GM18498 (cell line): ENCODE data around the gene IRX6.

Source experiments
- ATAC-seq: cut with Tn5 transposase; IDR thresholded peaks from one replicate; pipeline ENCODE4 v1.9.1; 2021; ENCODE audit warnings: mild to moderate bottlenecking, moderate library complexity; ENCODE audit not compliant: unreplicated experiment

IRX6 gene

DNA sequence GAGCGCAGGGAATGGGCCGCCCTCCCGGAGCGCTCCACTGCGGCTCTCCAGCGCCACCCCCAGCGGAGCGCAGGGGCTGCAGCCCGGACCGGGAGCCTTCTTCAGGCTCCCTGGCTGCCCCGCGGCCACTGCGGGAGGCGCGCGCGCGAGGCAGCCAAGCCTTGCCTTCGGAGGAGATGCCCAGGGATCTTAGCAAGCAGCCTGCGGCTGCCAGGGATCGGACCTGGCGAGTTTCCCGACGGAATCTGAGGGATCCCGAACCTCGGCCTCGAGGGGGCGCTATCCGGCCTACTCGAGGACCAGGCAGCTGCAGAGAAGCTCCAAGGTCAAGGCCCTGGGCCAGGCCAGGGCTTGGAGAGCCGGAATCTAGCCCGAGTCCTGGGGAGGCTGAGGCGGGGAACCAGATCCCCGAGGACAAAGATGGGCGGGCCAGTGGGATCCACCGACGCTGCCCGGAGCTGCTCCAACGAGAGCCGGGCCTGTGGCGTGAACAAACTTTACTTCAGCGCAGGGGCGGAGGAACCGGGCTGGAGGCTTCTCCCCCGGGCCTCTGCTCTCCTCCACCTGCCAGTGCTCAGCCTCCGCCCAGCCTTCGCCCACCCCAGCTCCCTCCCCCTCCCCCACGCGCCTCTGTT is at the start of gene IRX6:
Gene IRX6, plus strand, starts transcription at position 567 of the 635 bp plus-strand sequence. CDS start 889 bp downstream, outside the sequence.
- ATAC-seq, result no peak

DNA sequence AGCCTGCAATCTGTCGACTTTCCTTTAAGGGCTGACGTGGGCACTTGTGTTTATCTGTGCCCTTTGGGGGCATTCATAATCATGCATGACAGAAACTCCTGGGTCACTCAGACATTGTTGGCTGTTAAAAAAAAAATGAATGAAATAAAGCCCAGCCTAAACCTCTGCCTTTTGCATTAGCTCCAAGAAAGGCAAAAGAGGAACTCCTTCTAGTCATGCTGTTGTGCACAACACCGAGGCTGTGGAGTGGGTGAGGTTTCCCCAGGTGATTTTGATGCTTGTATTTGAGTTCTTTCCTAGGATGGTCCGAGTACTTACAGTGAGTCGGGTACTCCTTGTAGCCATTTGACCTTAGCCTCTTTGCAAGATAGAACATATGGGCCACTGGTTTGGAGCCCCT is 49.6 kb upstream of the IRX6 start:
- no peak for ATAC-seq

DNA sequence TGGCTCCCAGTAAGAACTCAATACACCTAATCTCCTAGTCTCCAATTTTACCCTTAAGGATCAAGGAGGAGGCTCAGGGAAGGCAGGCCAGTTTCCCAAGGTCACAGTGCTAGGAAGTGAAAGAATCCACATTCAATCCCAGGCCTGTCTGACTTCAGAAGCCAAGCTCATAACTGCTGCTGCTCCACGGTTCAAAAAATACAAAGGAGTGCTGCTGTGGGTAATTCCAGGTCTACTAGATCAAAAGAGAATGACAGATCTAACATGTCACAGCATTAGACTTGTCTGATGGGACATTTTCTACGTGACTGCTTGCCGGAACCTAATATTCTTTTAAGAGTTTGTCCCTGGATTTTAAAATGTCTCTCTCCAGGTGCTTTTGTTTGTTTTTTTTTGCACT is 48.8 kb upstream of the IRX6 start:
- ATAC-seq, result no peak

DNA sequence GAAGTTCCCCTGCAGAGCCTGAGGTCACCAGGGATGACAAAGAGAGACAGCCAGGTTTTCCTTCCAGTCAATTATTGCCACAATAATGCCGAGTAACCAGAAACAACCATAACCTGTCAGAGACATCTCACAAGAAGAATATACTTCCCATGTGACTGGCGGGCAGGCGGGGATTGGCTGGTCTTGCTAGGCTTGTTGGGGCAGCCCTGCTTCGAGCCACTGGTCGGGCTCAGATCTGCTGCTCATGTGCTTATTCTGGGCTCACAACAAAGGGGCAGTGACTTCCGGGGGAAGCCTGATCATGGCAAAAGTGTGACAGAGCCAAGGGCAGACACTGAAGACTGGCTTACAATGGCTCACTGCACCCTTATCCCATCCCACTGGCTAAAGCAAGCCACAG is 48.1 kb upstream of the IRX6 start:
- no peak for ATAC-seq

DNA sequence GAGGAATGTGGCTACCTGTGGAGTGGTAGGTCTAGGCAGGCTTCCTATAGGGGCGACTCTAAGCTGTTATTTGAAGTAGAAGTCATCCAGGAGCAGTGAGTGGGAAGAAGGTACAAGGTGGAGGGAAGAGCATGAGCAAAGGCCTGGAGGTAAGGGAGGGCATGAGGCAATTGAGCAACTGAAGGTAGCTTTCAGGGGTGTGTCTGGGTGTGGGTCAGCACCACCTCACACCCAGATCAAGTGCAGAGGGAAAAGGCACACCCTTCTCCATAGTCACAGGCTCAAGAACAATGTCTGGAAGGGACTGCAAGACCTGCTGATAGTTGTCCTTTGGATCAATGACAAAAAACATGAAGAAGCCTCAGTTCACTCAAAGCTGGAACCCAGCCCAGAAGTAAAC is 46.5 kb upstream of the IRX6 start:
- no peak for ATAC-seq

DNA sequence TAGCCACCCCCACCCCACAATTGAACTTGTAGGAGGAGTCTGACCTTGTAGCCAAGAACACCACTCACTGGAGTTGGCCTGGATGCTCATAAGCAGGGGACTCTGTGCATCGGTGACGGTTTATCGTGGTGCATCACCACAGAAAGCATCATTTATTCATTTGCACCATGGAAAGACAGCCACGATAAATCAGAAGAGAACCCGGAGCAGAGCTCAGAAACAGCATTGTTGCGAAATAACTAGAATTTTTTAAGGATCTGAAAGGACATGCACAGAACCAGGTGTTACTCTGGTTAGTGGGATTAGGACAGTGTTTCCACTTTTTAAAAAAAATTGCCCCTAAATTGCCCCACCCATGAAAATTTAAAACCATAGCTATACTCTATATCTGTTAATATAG is 44.4 kb upstream of the IRX6 start:
- no peak for ATAC-seq

DNA sequence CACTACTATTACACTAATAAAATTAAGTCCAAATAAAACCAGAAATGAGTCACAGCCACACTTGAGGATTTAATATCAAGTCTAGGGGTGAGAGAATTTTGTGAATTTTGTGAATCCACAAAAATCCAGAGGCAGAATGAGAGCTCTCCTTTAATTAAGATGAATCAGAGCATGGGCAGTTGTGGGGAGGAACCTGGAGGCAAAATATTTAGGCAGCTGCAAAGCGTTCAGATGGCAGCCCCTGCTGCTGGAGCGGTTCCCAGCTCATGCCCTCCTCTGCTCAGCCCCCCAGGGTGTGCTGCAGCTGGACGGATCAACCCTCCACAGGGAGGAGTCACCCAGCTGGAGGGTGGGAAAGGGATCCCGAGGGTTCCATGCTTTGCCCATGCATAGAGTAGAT is 43.4 kb upstream of the IRX6 start:
- ATAC-seq, result no peak

DNA sequence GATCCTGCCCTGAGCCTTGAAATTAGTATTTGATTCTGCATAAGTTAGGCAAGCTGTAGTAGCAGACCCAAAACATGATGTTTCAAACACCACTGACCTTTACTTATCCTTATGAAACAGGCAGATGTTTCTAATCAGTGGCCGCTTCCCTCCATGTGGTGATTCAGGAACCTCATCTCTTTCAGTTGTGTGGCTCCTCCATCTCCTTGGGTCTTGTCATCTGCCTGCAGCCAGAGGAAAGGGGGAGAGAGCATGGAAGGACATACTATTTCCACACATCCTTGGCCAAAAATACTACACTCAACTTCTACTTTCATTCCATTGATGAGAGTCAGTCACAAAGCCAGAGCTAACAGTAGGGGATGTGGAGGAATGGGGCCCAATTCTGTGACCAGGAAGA is 41.6 kb upstream of the IRX6 start:
- no peak for ATAC-seq

DNA sequence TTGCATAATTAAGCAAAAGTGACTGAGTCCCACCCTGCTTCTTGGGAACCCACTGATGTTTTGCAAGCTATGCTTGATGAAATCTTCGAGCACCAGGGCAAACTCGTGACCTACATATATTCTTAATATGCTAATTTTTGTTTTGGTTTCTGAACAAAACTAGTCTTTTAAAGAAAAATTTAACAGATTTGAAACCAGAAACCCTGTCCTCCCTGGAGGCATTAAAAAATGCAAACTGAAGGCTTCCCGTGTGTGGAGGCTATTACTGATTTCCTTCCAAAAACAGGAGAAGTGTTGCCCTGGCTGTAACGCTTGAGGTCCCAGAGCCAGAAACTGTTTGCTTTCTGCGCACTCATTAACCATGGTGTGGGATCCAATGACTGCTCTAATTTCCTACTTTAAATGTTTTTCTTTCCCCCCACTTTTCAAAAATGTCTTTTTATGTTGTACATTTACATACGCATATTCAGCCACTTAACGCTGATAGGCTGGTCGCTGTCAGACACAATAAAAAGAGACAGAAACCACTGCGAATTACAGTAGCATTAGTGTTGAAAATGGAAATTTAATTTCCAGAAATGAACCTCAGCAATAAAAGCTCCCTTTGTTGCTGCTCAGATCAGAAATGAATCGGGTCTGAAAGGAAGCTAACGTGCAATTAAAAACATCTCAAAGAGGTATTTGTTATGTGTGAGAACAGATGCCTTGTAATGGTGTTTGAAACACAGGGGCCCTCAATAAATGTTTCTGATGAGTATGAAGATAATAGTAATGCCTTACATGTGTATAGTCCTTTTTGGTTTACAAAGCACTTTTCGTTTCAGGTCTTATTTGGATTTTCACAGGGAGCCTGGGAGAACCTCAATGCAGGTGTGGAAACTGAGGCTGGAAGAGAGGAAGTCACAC is 39.9 kb upstream of the IRX6 start:
- ATAC-seq, result no peak

DNA sequence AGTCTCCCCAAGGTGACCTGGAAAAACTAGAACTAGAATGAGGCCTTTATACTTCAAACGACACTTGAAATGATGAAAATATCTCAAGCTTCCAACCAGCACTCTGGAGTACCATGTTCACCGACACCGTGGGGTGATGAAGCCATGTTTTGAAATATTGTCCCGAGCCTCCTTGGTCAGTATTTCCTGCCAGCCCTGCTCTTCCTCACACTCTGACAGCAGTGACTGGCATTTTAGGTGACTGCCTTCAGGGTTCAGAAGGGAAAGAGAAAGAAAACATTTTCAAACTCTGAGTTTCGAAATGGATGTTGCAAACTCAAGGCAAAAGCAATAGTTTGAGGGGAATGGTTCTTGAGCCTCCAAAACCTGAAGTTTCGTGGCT is 39.3 kb upstream of the IRX6 start:
- no peak for ATAC-seq

DNA sequence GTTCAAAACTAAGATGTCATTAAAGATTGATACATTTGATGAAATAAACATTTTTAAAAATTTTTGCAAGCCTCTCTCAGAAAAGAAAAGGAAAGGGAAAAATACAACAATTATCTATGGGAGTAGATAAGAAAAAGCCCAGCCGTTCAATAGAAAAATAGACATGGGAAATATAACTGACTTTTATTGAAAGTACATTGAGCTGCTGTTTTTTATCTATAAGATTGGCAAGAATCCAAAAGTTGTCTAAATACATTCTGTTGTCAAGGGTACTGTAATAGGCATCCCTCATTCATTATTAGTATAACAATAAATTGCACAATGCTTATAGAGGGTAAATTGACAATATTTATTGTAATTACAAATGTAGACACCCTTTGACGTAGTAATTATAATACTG is 38.4 kb upstream of the IRX6 start:
- no peak for ATAC-seq

DNA sequence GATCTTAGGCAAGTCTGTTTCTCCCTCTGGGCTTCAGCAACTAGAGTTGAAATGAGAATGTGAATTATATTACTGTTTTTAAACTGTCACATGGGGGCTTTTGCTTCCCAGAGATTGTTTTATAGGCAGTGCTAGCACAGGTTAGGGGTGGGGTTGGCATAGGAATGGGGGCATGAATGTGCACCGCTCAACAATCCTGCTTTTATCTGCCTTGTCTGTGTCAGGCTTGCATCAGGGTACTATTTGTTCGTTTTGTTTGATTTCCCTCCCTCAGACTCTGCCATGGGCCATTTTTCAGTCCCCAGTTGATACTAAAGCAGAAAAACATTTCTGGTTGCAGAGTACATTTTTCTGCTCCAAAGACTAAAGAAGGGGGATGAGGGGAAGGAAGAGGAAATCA is 34.6 kb upstream of the IRX6 start:
- no peak for ATAC-seq

DNA sequence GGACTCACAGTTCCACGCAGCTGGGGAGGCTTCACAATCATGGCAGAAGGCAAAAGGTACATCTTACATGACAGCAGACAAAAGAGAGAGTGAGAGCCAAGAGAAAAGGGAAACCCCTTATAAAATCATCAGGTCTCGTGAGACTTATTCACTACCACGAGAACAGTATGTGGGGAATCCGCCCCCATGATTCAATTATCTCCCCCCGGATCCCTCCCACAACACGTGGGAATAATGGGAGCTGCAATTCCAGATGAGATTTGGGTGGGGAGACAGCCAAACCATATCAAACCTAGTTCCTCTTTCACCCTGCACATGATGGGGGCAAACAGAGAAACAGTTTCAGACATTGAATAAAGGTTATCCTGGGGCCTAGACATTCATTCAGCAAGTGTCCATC is 32.2 kb upstream of the IRX6 start:
- ATAC-seq, result no peak

DNA sequence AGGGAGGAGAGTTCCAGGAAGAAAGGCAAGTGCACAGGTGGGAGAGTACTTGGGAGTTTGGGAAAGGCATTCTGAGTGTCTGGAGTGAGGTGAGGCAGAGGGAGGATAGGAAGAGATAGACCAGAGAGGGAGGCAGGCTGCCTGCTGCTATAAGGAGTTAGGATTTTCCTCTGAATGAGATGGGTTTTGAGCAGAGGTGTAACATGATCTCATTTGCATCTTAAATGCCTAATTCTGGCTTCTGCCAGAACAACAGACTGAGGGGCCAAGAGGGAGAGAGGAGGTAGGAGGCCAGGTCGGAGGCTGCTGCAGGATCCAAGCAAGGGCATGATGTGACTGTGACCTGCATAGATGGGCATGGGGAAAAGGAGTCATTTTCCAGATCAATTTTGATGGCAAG is 31.5 kb upstream of the IRX6 start:
- ATAC-seq, result no peak

DNA sequence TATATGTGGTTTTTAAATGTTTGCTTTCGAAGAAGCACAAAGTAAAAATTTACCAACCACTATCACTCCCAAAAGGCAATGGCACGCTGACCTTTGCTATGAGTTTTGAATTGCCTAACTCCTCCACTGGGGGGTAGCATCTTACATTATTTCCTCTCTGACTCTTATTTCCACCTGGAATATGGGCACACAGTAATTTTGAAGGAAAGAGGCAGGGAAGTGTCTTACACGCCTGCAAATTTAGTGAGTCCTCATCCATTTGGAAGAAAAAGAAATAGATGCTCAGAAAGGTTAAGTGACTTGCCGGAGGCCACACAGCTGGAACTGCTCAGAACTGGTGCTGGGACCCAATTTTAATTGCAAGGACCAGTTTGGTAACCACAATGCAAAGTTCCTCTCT is 29.9 kb upstream of the IRX6 start:
- no peak for ATAC-seq

DNA sequence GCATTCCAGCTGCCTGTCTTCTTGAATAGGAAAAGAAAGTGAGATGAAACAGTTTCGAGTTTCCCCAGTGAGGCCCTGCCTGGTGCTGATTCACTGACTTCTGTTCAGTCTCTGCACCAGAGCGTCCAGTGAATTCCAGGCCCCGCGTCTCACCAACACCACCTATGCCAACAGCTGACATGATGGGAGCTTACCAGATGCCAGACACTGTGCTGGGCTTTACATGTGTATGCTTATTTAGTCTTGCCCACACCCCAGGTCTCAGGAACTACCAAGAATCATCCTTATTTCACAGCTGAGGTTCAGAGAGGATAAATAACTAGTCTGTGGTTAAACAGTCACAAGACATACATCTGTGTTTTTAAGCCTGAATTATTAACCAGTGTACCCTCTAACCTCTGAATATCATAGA is 29.1 kb upstream of the IRX6 start:
- ATAC-seq, result no peak

DNA sequence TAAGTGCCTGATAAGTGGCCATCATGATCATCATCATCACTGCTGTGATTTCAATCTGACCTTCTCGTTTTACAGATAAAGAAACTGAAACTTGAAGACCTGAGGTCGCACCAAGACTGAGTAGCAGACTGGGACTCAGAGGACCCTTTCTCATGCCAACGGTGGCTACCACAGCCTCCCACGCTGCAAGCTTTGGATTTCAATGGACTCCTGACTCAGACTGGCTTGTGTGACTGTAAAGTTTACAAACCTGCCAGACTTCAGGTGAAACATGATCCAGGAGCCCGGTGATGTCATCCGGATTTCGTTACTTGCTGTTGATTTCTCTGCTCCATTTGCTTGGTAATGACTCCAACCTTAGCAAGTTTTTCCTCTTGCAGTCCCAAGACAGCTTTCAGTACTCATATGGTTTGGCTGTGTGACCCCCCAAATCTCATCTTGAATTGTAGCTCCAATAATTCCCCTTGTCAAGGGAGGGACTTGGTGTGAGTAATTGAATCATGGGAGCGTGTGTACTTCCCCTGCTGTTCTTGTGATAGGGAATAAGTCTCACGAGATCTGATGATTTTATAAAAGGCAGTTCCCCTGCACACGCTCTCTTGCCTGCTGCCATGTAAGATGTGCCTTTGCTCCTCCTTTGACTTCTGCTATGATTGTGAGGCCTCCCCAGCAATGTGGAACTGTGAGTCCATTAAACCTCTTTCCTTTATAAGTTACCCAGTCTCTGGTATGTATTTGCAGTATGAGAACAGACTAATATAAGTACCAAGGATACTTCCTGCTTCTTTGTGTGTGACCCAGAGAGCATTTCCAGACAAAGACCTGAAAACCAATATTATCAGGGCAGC is 26.7 kb upstream of the IRX6 start:
- no peak for ATAC-seq

DNA sequence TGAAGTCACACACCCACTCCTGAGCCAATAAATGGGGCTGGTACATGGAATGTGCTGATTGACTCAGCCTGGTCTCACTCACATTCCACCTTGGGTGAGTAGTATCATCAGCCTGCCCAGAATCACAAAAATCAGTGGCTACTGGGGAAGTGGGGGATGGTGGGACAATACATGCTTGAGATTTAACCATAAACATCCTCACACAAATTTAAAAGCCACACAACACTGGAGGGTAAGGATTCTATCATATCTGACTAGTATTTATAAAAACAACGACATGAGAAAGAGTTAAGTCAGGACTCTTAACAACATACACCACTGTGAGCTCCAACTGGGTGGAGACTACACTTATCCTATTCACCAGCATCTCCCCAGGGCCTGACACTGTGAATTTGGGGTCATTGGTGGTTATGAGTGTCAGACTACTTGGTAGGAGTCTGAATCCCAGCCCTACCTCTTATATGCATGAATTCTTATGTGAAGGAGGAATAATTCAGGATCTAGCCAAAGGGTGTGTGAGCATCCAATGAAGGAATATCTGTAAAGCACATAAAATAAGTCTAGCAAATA is 26.0 kb upstream of the IRX6 start:
- ATAC-seq, result no peak

DNA sequence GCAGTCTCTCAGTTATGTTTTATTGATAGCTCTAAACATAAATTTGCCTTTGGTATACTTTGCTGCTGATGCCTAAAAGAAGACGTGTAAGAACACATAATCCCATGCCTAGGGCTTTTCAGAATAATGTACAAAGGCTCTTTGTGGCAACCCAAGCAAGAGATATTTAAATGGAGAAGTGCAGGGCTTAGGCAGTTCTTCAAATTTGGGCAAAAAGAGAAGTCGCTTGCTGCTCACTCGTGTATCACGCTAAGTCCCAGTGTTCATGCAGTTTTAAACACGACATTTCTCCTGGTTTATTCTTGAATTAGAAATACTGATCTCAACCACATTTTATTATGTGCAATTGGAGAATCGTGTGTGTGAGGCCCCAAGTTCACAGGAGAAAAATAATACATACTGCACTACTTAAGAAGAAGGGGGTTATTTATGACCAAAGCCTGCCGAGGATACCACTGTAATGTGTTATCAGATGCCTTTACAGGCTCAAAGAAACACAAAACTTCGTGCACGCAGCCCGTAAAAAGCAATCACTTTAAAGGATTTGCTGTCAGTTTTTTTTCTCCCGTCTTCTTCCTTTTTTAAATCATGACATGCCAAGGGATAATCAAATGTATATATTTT is 22.5 kb upstream of the IRX6 start:
- no peak for ATAC-seq

DNA sequence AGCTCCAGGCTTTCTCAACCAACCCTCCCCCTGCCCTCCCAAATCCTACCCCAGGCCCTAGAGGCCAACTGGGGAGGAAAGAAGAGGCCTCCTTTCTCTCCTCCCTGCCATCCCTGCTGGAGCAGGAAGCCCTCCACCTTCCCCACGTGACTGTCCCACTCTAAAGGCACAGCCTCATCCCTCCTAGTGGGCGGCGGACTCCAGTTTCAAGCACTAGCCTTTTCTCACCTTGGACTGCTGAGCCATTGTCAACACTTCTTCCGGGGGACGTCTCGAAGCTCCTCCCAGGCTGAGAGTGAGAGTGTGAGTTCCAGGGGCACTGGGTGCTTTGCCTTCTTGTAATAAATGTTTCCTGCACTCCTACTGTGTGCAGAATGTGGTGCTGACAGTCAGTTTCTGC is 21.4 kb upstream of the IRX6 start:
- no peak for ATAC-seq

DNA sequence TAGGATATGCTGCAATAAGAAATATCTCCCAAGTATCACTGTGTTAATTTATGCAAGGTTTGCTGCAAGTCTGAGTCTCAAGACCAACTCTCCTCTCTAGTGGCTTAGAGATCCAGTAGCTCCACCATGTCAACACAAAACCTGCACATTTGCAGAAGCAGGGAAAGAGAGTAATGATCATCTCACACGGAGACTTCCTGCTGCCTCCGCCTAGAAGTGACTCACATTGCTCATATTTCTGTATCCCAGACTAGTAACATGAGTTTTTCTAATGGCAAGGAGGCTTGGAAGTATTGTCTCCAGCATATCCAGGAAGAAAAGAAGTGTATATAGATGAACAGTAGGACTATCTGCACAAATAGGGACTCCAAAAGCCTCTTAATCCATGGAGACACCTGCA is 15.0 kb upstream of the IRX6 start:
- ATAC-seq, result no peak
